ENCODE results near the gene OR10V1. TPM values are rescaled to one million over a fixed set of nuclear protein-coding genes. Genes with fewer than 3 reads are reported as not detected.

OR10V1 gene
- total RNA-seq, 1 experiment from 2014 or later: not detected

DNA sequence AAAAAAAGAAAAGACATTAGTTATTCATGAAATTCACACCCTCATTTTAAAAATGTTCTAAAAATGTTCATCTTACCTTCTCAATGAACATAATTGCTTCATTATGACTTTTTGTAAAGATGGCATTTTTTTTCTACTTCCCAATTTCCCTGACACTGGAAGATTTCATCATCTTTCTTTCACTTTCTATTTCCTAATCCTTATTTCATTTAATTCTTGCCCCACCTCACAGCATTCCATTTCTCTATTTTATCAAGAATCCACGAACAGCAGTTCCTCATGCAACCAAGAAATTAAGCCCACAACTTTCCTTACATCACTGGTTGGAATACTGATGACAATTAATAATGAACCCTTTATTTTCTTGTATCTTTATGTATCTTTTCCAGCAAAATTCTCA, 46.7 kb downstream of the OR10V1 start:
- no TSS peak for BruUV-seq (replicated peaks)
- no peak for DNase-seq
- Mint-ChIP-seq H3K9me3 (ENCODE audit: unreplicated experiment) (no peaks in the 10 kb centered on the region), H3K4me3 (ENCODE audit: unreplicated experiment) (peak overlapping the region; percentile 96), H3K27ac (ENCODE audit: unreplicated experiment) (peak overlapping the region; percentile 100), H3K27me3 (ENCODE audit: insufficient read depth, unreplicated experiment) (no peaks in the 10 kb centered on the region), H3K36me3 (ENCODE audit: insufficient read depth, unreplicated experiment) (peaks cover 60% of the 10 kb centered on the region), H3K4me1 (ENCODE audit: low read depth, unreplicated experiment) (peaks cover 14% of the 10 kb centered on the region)
- POLR2A ChIA-PET: no interaction called here
- H3K36me3 ChIP-seq (ENCODE audit: control insufficient read depth, insufficient read depth, low read length): no peaks in the 10 kb centered on the region
- H3K4me3 ChIP-seq (ENCODE audit: low read depth, low read length): no peak overlapping the region
- intact Hi-C loops (cut with micrococcal nuclease; ENCODE audit: unreplicated experiment): loop anchor here (5.0 kb wide), 1 partner anchor 100 kb away; no protein-coding TSS in a partner anchor
- CTCF ChIA-PET: no interaction called here
- H3K4me1 ChIP-seq: peaks cover 5% of the 10 kb centered on the region
- TF ChIP-seq, protein P1, sequence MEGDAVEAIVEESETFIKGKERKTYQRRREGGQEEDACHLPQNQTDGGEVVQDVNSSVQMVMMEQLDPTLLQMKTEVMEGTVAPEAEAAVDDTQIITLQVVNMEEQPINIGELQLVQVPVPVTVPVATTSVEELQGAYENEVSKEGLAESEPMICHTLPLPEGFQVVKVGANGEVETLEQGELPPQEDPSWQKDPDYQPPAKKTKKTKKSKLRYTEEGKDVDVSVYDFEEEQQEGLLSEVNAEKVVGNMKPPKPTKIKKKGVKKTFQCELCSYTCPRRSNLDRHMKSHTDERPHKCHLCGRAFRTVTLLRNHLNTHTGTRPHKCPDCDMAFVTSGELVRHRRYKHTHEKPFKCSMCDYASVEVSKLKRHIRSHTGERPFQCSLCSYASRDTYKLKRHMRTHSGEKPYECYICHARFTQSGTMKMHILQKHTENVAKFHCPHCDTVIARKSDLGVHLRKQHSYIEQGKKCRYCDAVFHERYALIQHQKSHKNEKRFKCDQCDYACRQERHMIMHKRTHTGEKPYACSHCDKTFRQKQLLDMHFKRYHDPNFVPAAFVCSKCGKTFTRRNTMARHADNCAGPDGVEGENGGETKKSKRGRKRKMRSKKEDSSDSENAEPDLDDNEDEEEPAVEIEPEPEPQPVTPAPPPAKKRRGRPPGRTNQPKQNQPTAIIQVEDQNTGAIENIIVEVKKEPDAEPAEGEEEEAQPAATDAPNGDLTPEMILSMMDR (IDR thresholded peaks at IDR 0.05; ENCODE audit: insufficient read depth in 1 of 2, low read depth in 1 of 2, low read length in 1 of 2, severe bottlenecking in 1 of 2, unreplicated experiment in 1 of 2): no peak
- no peaks in the 10 kb centered on the region for H3K27me3 ChIP-seq (replicated peaks; ENCODE audit: control insufficient read depth, insufficient read depth, low read length)
- no peaks in the 10 kb centered on the region for H3K9me3 ChIP-seq

Other genes starting within 250 kb of the OR10V1 start
- gene OR4D10, start 240.5 kb downstream of the OR10V1 start, total RNA-seq (2022): not detected in 2 replicates
- gene OR4D11, start 210.3 kb downstream of the OR10V1 start, total RNA-seq (2022): not detected in 2 replicates
- not detected in 2 replicates for gene OR4D9, start 202.3 kb downstream of the OR10V1 start, total RNA-seq (2022)
- 64.5 and 67.5 TPM in 2 replicates for gene OSBP, start 98.1 kb downstream of the OR10V1 start, total RNA-seq (2022)
- gene PATL1, start 44.8 kb downstream of the OR10V1 start, total RNA-seq (2022): 57.8 and 61.4 TPM in 2 replicates
- 178 and 181 TPM in 2 replicates for gene STX3, start 41.5 kb upstream of the OR10V1 start, total RNA-seq (2022)
- gene MRPL16, start 96.9 kb upstream of the OR10V1 start, total RNA-seq (2022): 61.6 and 66.0 TPM in 2 replicates
- gene CBLIF, start 131.7 kb upstream of the OR10V1 start, total RNA-seq (2022): not detected in 2 replicates
- gene TCN1, start 152.6 kb upstream of the OR10V1 start, total RNA-seq (2022): not detected in 2 replicates
- gene OOSP3, start 164.9 kb upstream of the OR10V1 start, total RNA-seq (2022): 0.39 TPM in 1 of 2 replicates, not detected in the other
- not detected in 2 replicates for gene OOSP1, start 224.6 kb upstream of the OR10V1 start, total RNA-seq (2022)